ENCODE measurements around the gene PIPOX.

Gene PIPOX

GRCh38 chr17:29051731-29052130 lies 8.8 kb downstream of the PIPOX start:
- TF ChIP-seq, protein P1, sequence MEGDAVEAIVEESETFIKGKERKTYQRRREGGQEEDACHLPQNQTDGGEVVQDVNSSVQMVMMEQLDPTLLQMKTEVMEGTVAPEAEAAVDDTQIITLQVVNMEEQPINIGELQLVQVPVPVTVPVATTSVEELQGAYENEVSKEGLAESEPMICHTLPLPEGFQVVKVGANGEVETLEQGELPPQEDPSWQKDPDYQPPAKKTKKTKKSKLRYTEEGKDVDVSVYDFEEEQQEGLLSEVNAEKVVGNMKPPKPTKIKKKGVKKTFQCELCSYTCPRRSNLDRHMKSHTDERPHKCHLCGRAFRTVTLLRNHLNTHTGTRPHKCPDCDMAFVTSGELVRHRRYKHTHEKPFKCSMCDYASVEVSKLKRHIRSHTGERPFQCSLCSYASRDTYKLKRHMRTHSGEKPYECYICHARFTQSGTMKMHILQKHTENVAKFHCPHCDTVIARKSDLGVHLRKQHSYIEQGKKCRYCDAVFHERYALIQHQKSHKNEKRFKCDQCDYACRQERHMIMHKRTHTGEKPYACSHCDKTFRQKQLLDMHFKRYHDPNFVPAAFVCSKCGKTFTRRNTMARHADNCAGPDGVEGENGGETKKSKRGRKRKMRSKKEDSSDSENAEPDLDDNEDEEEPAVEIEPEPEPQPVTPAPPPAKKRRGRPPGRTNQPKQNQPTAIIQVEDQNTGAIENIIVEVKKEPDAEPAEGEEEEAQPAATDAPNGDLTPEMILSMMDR (IDR thresholded peaks at IDR 0.05): no peak
- DNase-seq (ENCODE audit: low spot score): no peak
- H3K27ac ChIP-seq: no peak overlapping the region
- H3K4me3 ChIP-seq: no peak overlapping the region

DNA sequence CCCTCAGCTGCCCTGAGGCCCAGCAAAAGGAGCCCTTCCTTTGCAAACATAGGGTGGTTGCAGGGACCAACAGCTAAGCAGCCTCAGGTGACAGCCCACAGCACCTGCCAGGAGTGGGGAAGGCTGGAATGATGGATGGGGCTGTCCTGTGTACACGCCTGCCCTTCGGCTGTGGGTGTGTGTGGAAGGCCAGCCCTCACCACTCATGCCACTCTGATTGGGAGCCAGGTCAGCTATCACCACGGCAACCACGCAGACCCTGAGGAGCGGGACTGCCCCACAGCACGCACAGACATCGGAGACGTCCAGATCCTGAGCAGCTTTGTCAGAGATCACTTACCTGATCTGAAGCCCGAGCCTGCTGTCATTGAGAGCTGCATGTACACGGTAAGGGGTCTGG lies 11.9 kb downstream of the PIPOX start:
- TF ChIP-seq, protein P1 (IDR thresholded peaks at IDR 0.05): no peak
- DNase-seq (ENCODE audit: low spot score): no peak
- H3K27ac ChIP-seq: no peak overlapping the region
- H3K4me3 ChIP-seq: no peak overlapping the region

DNA sequence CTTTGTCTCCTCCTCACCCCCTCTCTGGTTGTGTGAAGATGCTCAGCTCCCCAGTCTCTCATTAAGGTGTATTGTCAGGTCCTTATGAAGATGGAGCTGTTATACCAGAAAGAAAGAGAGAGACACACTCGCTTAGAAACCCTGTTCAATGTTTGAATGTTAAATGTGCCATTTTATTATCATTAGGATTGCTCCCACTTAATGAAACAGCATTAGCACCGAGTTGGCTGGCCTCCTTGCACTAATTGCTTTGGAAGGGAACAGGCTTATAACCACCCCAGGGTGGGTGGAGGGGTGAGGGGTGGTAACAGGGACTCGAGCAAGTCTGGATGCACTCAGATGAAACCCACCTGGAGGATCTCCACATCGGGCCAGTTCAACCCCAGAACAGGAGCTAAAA lies 14.4 kb downstream of the PIPOX start:
- H3K4me3 ChIP-seq: no peak overlapping the region
- no peak for DNase-seq (ENCODE audit: low spot score)

GRCh38 chr17:29058391-29058790 lies 15.4 kb downstream of the PIPOX start:
- TF ChIP-seq, protein P1 (IDR thresholded peaks at IDR 0.05): no peak
- no peak for DNase-seq (ENCODE audit: low spot score)
- Histone ChIP-seq H3K27ac (no peak overlapping the region), H3K4me3 (no peak overlapping the region)

More for the DNA sequence above, 14.4 kb downstream of the PIPOX start:
- TF ChIP-seq, protein P1 (IDR thresholded peaks at IDR 0.05): no peak
- H3K27ac ChIP-seq: no peak overlapping the region

- DNase-seq (ENCODE audit: low spot score): no peak
- no peak overlapping the region for H3K4me3 ChIP-seq
- TF ChIP-seq, protein P1 (IDR thresholded peaks at IDR 0.05): no peak
- H3K27ac ChIP-seq: no peak overlapping the region
Measured at GRCh38 chr17:29059281-29059680, 16.3 kb downstream of the PIPOX start.

DNA sequence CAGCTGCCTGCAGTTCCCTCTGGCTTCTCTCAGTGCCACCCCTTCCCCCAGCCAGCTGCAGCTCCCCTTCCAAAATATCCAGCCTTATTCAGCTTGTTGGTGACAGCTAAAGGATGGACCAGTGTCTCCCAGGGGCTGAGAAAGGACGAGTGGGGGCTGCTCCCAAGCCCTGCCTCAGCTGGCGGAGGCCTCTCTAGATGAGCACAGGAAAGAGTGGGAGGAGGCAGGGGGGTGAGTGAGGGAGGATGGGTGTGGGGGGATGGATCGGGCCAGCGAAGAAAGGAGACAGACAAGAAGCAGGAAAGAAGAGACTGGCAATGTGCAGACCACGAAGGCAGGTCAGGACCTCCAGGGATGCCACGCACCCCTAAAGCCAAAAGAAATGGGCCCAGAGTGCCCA lies 17.5 kb downstream of the PIPOX start:
- H3K27ac ChIP-seq: no peak overlapping the region
- TF ChIP-seq, protein P1 (IDR thresholded peaks at IDR 0.05): no peak
- no peak overlapping the region for H3K4me3 ChIP-seq
- no peak for DNase-seq (ENCODE audit: low spot score)

DNA sequence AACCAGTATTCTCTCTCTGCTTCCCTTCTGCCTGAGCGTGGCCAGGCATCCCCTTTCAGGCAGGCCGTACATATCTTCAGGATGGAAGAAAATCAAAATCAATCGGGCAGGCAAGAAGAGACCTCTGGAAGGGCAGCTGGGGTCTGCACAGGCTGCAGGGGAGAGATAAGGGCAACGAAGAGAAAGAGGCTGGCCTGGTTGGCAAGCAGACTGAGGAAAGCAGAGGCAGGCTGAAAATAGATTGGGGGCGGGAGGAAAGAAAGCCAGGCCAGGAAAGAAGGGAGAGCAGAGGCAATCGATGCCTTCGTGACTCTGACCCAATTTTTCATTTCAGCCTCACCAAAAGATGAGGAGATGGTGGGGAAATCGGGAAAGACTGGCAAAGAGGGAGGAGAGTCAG lies 18.1 kb downstream of the PIPOX start:
- no peak overlapping the region for H3K4me3 ChIP-seq
- no peak for DNase-seq (ENCODE audit: low spot score)
- no peak overlapping the region for H3K27ac ChIP-seq
- TF ChIP-seq, protein P1 (IDR thresholded peaks at IDR 0.05): no peak
